ENCODE measurements around the gene TRAF3IP1.

Gene TRAF3IP1

GRCh38 chr2:238412067-238412767, 91.9 kb downstream of the TRAF3IP1 start:
- DNase-seq, result no peak

- DNase-seq, result no peak
Measured at GRCh38 chr2:238413368-238413767, 93.0 kb downstream of the TRAF3IP1 start.

- DNase-seq, result peak in 2 of 5 experiments; percentile 36 to 41
Measured at GRCh38 chr2:238415036-238415764, 94.9 kb downstream of the TRAF3IP1 start.

- no peak for DNase-seq
Measured at GRCh38 chr2:238415893-238416292, 95.6 kb downstream of the TRAF3IP1 start.

GRCh38 chr2:238418196-238418998, 98.1 kb downstream of the TRAF3IP1 start:
- DNase-seq, result no peak

- no peak for DNase-seq
Measured at GRCh38 chr2:238418999-238419546, 98.8 kb downstream of the TRAF3IP1 start.

GRCh38 chr2:238420442-238420841, 100.1 kb downstream of the TRAF3IP1 start:
- no peak for DNase-seq

GRCh38 chr2:238420878-238421694, 100.8 kb downstream of the TRAF3IP1 start:
- no peak for DNase-seq

GRCh38 chr2:238421695-238422035, 101.3 kb downstream of the TRAF3IP1 start:
- DNase-seq, result no peak

- DNase-seq, result no peak
Measured at GRCh38 chr2:238422285-238422684, 102.0 kb downstream of the TRAF3IP1 start.

GRCh38 chr2:238422940-238423339, 102.6 kb downstream of the TRAF3IP1 start:
- DNase-seq, result no peak

GRCh38 chr2:238423561-238424312, 103.4 kb downstream of the TRAF3IP1 start:
- no peak for DNase-seq

GRCh38 chr2:238424313-238424700, 104.0 kb downstream of the TRAF3IP1 start:
- DNase-seq, result no peak

- DNase-seq, result no peak
Measured at GRCh38 chr2:238425505-238425978, 105.2 kb downstream of the TRAF3IP1 start.

GRCh38 chr2:238425979-238426567, 105.8 kb downstream of the TRAF3IP1 start:
- peak in 1 of 5 experiments; percentile 73 for DNase-seq

GRCh38 chr2:238426568-238427434, 106.5 kb downstream of the TRAF3IP1 start, which contains the start of gene ASB1:
TSS of gene ASB1 (plus strand) at chr2:238426927. CDS start at chr2:238427071, 144 bp downstream.
- peak; percentile 54 to 91 (median 61) for DNase-seq

GRCh38 chr2:238427435-238428162, 107.3 kb downstream of the TRAF3IP1 start:
- DNase-seq, result no peak

GRCh38 chr2:238428866-238429265, 108.5 kb downstream of the TRAF3IP1 start:
- DNase-seq, result no peak

GRCh38 chr2:238430781-238431180, 110.5 kb downstream of the TRAF3IP1 start:
- no peak for DNase-seq
